DOHH2 (cell line): ENCODE results near the gene RAI1.

Experiments used
- CTCF ChIP-seq: fragments of 200-600 bp; sonication (generic); IDR thresholded peaks from one replicate; pipeline ENCODE4 v1.5.1; 2014; ENCODE audit warnings: antibody characterized with exemption, mild to moderate bottlenecking, low read depth, low read length; ENCODE audit not compliant: poor library complexity, severe bottlenecking
- EZH2phosphoT487 ChIP-seq: fragments of 200-600 bp; sonication (generic); IDR thresholded peaks from 2 replicates; pipeline ENCODE4 v1.6.1; 2017; ENCODE audit warnings: borderline replicate concordance, mild to moderate bottlenecking, antibody characterized with exemption, low read length, moderate library complexity, mixed read lengths

GRCh38 chr17:17776889-17777288 is 95.6 kb downstream of the RAI1 start:
- TF ChIP-seq CTCF (no peak), EZH2phosphoT487 (no peak)
